Upper lobe of left lung (tissue), 6 donors: ENCODE results near the gene ACSL3. TPM values are rescaled to one million over a fixed set of nuclear protein-coding genes. Genes with fewer than 3 reads are reported as not detected.

Experiments
- ATAC-seq, 2 donors: fragments of 200-7000 bp; cut with Tn5 transposase; one replicate each; pipeline ENCODE4 v1.9.1; 2022; ENCODE audit warnings: mild to moderate bottlenecking in 2 of 2, moderate library complexity in 2 of 2; ENCODE audit not compliant: low FRiP score in 2 of 2
- DNase-seq, 2 donors: peaks; one replicate each; pipeline ENCODE4 v3.0.0-alpha.2; 2019 to 2020
- H3K27ac ChIP-seq, 4 donors: fragments of 200-600 bp; sonication (generic); one replicate each; pipeline ENCODE4 v1.5.1; 2016 to 2019
- H3K27me3 ChIP-seq, 4 donors: fragments of 200-600 bp; sonication (generic); one replicate each; pipeline ENCODE4 v1.5.1; 2017 to 2019
- H3K36me3 ChIP-seq, 4 donors: fragments of 200-600 bp; sonication (generic); one replicate each; pipeline ENCODE4 v1.5.1; 2016 to 2019
- H3K4me1 ChIP-seq, 4 donors: fragments of 200-600 bp; sonication (generic); one replicate each; pipeline ENCODE4 v1.5.1; 2018 to 2019
- H3K4me3 ChIP-seq, 4 donors: fragments of 200-600 bp; sonication (generic); one replicate each; pipeline ENCODE4 v1.5.1; 2017 to 2019; ENCODE audit warnings: mild to moderate bottlenecking in 2 of 4, moderate library complexity in 1 of 4
- H3K9me3 ChIP-seq, 4 donors: fragments of 200-600 bp; sonication (generic); one replicate each; pipeline ENCODE4 v1.5.1; 2018 to 2019
- CTCF ChIP-seq, 6 experiments: fragments of 450-650 bp in 4 of 6; fragments of 200-600 bp in 2 of 6; sonication (generic) in 2 of 6; IDR thresholded peaks; one replicate each; pipeline ENCODE4 v1.5.1; 2016 to 2019; ENCODE audit warnings: antibody characterized with exemption in 6 of 6
- EP300 ChIP-seq, 4 donors: sonication (generic); formaldehyde crosslinking; IDR thresholded peaks; one replicate each; pipeline ENCODE4 v1.5.1; 2017; ENCODE audit warnings: antibody characterized with exemption in 4 of 4, control low read depth in 2 of 4
- POLR2A ChIP-seq, 4 donors: fragments of 450-650 bp; IDR thresholded peaks; one replicate each; pipeline ENCODE4 v1.5.1; 2016 to 2017; ENCODE audit warnings: antibody characterized with exemption in 4 of 4, mild to moderate bottlenecking in 2 of 4
- POLR2AphosphoS5 ChIP-seq, 2 donors: sonication (generic); formaldehyde crosslinking; IDR thresholded peaks; one replicate each; pipeline ENCODE4 v1.5.1; 2017; ENCODE audit warnings: antibody characterized with exemption in 2 of 2
- WGBS, 2 donors: methylation state at CpG; one replicate each; pipeline ENCODE4 v1.1.5; 2017 to 2018; 5-methylcytosine and 5-hydroxymethylcytosine counted together
- total RNA-seq, 6 donors: library from RNA; depleted of rRNA in 4 of 6; stranded (reverse); fragments of >200 nt in 4 of 6; gene quantifications; one replicate each; pipeline versions ENCODE4 v1.1.0 to v1.2.1, GENCODE V29; 2016 to 2021
- donor health status: DM: no; HTN: no; CAD: no; lungs with moderate emphysema.
- donor health status: DM: no; HTN: yes; CAD: no; lungs with severe emphysema.

ACSL3 gene
- total RNA-seq = 10 to 100 TPM; 35.6 to 86.0 (median 69.9) TPM

GRCh38 chr2:222860740-222861410 lies at the start of gene ACSL3:
Gene ACSL3 (plus strand): TSS chr2:222861036. CDS start chr2:222908773, 47,737 bp downstream.
- TF ChIP-seq POLR2AphosphoS5 (IDR thresholded peaks at IDR 0.05) (peak; percentile 99 to 100), CTCF (IDR thresholded peaks at IDR 0.05) (peak in 4 of 6 experiments; percentile 39 to 66 (median 54)), POLR2A (IDR thresholded peaks at IDR 0.05) (peak; percentile 89 to 100 (median 99)), EP300 (IDR thresholded peaks at IDR 0.05) (peak in 1 of 4 donors; percentile 87)
- H3K36me3 ChIP-seq = no peaks in the 10 kb centered on the region
- H3K9me3 ChIP-seq = no peaks in the 10 kb centered on the region
- H3K27ac ChIP-seq = peak within 1 kb of the TSS; percentile 93 to 99 (median 96)
- DNase-seq = peak; percentile 98 to 99
- WGBS, 2 donors = 0% methylated on average over 8 to 15 of the region's 99 CpGs
- ATAC-seq = peak; percentile 99
- peaks cover 48 to 52% (median 49%) of the 10 kb centered on the region in 4 donors for H3K4me1 ChIP-seq
- H3K27me3 ChIP-seq = no peaks in the 10 kb centered on the region
- peak within 1 kb of the TSS; percentile 66 to 97 (median 86) for H3K4me3 ChIP-seq

- DNase-seq (no peak), ATAC-seq (no peak)
- TF ChIP-seq POLR2AphosphoS5 (IDR thresholded peaks at IDR 0.05) (no peak), EP300 (IDR thresholded peaks at IDR 0.05) (no peak), POLR2A (IDR thresholded peaks at IDR 0.05) (no peak), CTCF (IDR thresholded peaks at IDR 0.05) (no peak)
- no peaks in the 10 kb centered on the region for H3K27me3 ChIP-seq
- H3K4me1 ChIP-seq = no peaks in the 10 kb centered on the region
- no peak overlapping the region for H3K4me3 ChIP-seq
- H3K9me3 ChIP-seq = no peaks in the 10 kb centered on the region
- H3K36me3 ChIP-seq = no peaks in the 10 kb centered on the region
- no peak overlapping the region for H3K27ac ChIP-seq
- WGBS, 2 donors = 96 to 100% methylated on average over 1 of the region's 1 CpG
Observed at GRCh38 chr2:222811828-222812227, 49.0 kb upstream of the ACSL3 start.

GRCh38 chr2:222813177-222813843 lies 47.5 kb upstream of the ACSL3 start:
- Histone ChIP-seq H3K27ac (no peak overlapping the region), H3K4me1 (no peaks in the 10 kb centered on the region), H3K27me3 (no peaks in the 10 kb centered on the region), H3K9me3 (no peaks in the 10 kb centered on the region), H3K36me3 (no peaks in the 10 kb centered on the region), H3K4me3 (no peak overlapping the region)
- DNase-seq (no peak), ATAC-seq (no peak)
- WGBS, 2 donors = 62 to 76% methylated on average over 6 of the region's 6 CpGs
- TF ChIP-seq CTCF (IDR thresholded peaks at IDR 0.05) = no peak
- no peak for TF ChIP-seq EP300 (IDR thresholded peaks at IDR 0.05)
- no peak for TF ChIP-seq POLR2AphosphoS5 (IDR thresholded peaks at IDR 0.05)
- no peak for TF ChIP-seq POLR2A (IDR thresholded peaks at IDR 0.05)

- no peaks in the 10 kb centered on the region for H3K27me3 ChIP-seq
- DNase-seq = no peak
- TF ChIP-seq POLR2A (IDR thresholded peaks at IDR 0.05) (no peak), CTCF (IDR thresholded peaks at IDR 0.05) (no peak), EP300 (IDR thresholded peaks at IDR 0.05) (no peak), POLR2AphosphoS5 (IDR thresholded peaks at IDR 0.05) (no peak)
- peak in 1 of 2 donors; percentile 78 for ATAC-seq
- H3K36me3 ChIP-seq = no peaks in the 10 kb centered on the region
- no peak overlapping the region for H3K27ac ChIP-seq
- 80 to 84% methylated on average over 2 of the region's 2 CpGs for WGBS, 2 donors
- H3K9me3 ChIP-seq = no peaks in the 10 kb centered on the region
- H3K4me3 ChIP-seq = no peak overlapping the region
- H3K4me1 ChIP-seq = no peaks in the 10 kb centered on the region
Observed at GRCh38 chr2:222819722-222820333, 41.0 kb upstream of the ACSL3 start.
